ENCODE data around the gene KIRREL2.
"Not testable (repeated sequence)": the region's sequence is repeated elsewhere in the genome, so short reads cannot be mapped to it uniquely, and the experiment has no call there.

The KIRREL2 gene

DNA sequence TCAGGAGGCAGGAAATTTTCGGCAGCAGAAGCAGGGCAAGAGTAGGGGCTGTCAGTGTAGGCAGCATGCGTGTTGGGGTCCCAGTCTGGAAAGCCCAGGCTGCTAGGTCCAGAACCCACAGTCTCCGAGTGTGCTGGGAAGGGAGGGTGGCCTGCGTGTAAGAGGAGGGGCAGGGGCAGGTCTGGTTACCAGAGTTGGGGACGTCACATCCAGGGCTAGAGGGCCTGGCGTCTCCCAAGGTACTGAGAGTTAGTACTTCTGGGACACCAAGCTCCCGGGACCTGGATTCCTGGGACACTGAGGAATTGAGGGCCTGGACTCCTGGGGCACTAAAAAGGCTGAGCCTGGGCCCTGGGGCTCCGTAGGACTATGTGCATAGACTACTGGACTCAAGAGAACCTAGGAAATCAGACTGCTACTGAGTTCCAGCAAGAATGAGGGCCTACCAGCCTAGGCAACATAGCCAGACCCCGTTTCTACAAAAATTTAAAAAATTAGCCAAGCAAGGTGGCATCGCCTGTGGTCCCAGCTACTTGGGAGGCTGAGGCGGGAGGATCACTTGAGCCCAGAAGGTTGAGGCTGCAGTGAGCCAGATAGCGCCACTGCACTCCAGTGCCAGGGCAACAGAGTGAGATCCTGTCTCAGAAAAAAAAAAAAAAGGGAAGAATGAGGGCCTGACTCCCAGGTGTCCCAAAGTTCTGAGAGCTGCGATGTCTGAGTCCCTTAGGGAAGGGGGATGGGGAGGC lies 41.2 kb downstream of the KIRREL2 start:
- DNase-seq (ENCODE audit: low read depth): no peak

GRCh38 chr19:35898499-35898809 lies 41.7 kb downstream of the KIRREL2 start:
- no peak for DNase-seq (ENCODE audit: low read depth)

DNA sequence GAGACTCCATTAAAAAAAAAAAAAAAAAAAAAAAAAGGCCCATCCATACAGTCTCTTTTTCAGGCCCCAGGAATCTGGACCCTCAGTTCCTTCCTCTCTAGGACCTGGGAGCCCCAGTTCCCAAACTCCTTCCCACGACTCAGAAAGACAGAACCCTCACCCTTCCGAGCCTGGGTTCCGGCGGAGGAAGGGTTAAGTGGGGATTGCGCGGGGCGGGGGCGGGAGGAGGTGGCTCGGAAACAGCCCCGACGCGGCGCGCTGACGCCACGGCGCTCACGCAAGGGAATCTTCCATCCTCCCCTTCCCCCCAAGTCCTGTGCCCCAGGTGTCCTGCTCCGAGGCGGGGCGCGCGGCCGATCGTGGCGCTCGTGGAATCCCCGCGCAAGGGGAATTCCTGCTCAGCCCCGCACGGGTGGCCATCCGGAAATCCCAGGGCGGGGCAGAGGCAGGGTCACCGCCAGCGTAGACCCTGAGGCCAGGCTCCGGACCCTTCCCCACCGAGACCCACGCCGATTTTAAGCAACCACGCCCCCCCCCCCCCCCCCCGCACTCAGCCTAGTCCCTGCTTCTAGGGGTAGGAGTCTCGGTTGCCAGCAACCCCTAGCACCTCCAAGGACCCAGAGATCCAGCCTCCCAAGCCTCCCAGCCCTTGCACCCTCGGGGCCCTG lies 43.0 kb downstream of the KIRREL2 start:
- peak; percentile 84 for DNase-seq (ENCODE audit: low read depth)

GRCh38 chr19:35901055-35901644 lies 44.4 kb downstream of the KIRREL2 start:
- DNase-seq (ENCODE audit: low read depth): no peak

- DNase-seq (ENCODE audit: low read depth): no peak
These were observed 45.3 kb downstream of the KIRREL2 start, which contains the start of gene HCST for GRCh38 chr19:35901854-35902661. Gene HCST (plus strand): TSS chr19:35902529. CDS start chr19:35902594, 65 bp downstream.

- no peak for DNase-seq (ENCODE audit: low read depth)
These were observed 46.3 kb downstream of the KIRREL2 start for GRCh38 chr19:35902870-35903475.

DNA sequence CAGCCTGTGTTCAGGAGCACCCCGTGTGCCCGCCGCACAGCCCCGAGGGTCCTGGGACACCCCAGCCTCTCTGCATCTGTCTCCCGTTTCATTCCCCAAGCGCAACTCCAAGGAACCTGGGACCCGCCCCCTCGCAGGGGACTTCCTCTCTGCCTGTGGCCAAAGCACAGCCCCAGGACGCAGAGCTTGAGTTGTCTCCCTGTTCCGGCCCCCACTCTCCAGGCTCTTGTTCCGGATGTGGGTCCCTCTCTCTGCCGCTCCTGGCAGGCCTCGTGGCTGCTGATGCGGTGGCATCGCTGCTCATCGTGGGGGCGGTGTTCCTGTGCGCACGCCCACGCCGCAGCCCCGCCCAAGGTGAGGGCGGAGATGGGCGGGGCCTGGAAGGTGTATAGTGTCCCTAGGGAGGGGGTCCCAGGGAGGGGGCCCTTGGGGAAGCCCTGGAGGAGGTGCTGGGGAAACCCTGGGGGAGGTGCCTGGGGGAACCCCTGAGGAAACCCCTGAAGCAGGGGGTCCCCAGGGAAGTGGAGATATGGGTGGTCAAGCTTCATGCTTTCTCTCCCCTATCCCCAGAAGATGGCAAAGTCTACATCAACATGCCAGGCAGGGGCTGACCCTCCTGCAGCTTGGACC lies 47.0 kb downstream of the KIRREL2 start:
- DNase-seq (ENCODE audit: low read depth): peak; percentile 86

GRCh38 chr19:35904311-35905068 lies 47.8 kb downstream of the KIRREL2 start:
- DNase-seq (ENCODE audit: low read depth): no peak

DNA sequence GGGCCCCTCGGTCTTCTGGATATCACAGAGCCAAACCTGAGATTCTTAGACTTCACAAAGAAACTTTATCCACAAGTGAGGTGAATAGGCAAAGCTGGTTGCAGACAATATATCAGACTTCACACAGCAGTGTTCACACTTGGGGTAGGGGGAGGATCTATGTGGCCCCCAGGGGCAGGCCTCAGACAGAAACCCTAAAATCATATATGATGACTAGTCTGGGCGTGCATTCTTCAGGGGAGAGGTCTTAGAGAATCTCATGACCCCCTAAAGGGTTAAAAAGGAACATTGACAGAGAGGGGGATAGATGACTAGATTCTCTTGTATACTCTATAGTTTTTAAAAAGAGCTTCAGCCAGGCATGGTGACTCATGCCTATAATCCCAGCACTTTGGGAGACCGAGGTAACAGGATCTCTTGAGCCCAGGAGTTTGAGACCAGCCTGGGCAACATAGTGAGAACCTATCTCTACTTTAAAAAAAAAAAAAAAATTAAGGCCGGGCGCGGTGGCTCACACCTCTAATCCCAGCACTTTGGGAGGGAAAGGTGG lies 48.5 kb downstream of the KIRREL2 start:
- DNase-seq (ENCODE audit: low read depth): no peak

DNA sequence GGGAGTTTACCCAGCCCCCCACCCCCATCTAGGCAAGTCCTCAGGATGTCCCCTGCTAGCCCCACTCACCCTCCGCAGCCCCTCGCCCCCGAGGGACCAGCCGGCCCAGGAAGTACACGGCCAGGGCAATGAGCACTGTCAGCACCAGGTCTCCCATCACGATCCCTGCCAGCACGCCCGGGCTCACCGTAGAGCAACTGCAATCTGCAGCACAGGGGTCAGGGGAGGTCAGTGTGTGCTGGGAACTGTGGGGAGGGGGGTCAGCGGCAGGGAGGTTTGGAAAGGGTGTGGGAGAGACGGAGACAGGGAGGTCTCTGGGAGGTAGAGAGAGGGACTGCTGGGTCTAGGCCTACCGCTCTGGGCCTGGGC lies 50.6 kb downstream of the KIRREL2 start:
- no peak for DNase-seq (ENCODE audit: low read depth)

- DNase-seq (ENCODE audit: low read depth): no peak
These were observed 51.3 kb downstream of the KIRREL2 start, which contains the start of gene TYROBP for GRCh38 chr19:35908010-35908441. Gene TYROBP (minus strand): TSS chr19:35908295. CDS start chr19:35908228, 67 bp downstream.

GRCh38 chr19:35908973-35909683 lies 52.4 kb downstream of the KIRREL2 start:
- no peak for DNase-seq (ENCODE audit: low read depth)

DNA sequence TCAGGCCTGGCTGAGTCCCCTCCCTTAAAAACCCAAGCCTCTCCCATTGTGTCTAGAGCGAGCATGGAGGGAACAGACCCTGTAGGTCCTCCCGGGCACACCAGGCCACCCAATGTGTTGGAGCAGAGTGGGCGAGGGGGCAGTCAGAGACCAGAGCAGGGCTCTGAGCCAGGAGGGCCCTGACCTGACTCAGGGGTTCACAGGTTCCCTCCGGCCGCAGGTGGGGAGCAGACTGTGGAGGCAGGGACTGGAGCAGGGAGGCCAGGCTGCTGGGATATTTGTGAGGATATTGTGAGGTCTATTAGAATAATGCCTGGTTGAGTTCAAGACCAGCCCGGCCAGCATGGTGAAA lies 52.9 kb downstream of the KIRREL2 start:
- DNase-seq (ENCODE audit: low read depth): no peak

DNA sequence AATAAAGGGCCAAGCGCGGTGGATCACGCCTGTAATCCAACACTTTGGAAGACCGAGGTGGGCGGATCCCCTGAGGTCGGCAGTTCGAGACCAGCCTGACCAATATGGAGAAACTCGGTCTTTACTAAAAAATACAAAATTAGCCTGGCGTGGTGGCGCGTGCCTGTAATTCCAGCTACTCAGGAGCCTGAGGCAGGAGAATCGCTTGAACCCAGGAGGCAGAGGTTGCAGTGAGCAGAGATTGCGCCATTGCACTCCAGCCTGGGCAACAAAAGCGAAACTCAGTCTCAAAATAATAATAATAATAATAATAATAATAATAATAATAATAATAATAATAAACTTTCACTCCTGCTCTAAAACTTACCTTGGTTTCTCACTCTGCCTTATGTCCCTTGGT lies 53.6 kb downstream of the KIRREL2 start:
- not testable (repeated sequence) for DNase-seq (ENCODE audit: low read depth)

GRCh38 chr19:35911173-35911572 lies 54.5 kb downstream of the KIRREL2 start:
- no peak for DNase-seq (ENCODE audit: low read depth)

DNA sequence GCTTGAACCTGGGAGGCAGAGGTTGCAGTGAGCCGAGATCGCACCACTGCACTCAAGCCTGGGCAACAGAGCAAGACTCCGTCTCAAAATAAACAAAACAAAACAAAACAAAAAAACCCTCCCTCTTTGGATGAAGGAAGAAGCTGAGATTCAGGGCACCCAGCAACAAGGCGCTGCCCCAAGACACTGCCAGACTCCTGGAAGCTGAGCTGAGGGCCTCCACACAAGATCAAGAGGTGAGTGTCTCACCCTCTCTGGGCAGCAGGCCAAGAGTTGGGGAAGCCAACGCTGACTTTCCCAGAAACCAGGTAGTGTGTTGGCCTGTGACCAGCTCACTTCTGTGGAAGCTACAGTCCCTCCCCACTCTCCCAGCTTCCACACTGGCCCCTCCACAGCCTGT lies 55.1 kb downstream of the KIRREL2 start:
- no peak for DNase-seq (ENCODE audit: low read depth)

DNA sequence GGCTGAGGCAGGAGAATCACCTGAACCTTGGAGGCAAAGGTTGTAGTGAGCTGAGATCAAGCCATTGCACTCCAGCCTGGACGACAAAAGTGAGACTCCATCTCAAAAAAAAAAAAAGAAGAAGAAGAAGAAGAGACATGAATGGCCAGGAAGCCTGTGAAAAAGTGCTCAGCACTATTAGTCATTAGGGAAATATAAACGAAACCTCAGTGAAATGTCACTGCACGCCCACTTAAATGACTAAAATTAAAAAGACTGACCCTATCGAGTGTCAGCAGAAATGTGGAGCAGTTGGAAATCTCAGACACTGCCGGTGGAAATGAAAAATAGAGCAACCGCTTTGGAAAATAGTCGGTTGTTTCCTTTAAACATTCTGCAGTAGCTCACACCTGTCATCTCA lies 56.9 kb downstream of the KIRREL2 start:
- DNase-seq (ENCODE audit: low read depth): no peak

GRCh38 chr19:35915443-35915842 lies 58.7 kb downstream of the KIRREL2 start:
- no peak for DNase-seq (ENCODE audit: low read depth)

Measured in activated T-cell treated with anti-CD3 and anti-CD28 coated beads for 1 hour (primary cell).